Measurements from ENCODE around the gene VEPH1.

The VEPH1 gene

GRCh38 chr3:157460253-157460652, 43.0 kb downstream of the VEPH1 start:
- Histone ChIP-seq H3K4me3 (ENCODE audit: low read depth, low read length) (no peak overlapping the region), H3K27me3 (ENCODE audit: insufficient read depth, low read depth, severe bottlenecking) (no peaks in the 10 kb centered on the region), H3K27ac (no peak overlapping the region), H3K9me3 (ENCODE audit: severe bottlenecking) (no peaks in the 10 kb centered on the region), H3K36me3 (no peaks in the 10 kb centered on the region)
- TF ChIP-seq CTCF (IDR thresholded peaks at IDR 0.05; ENCODE audit: low read depth, low read length): no peak
- DNase-seq: no peak

GRCh38 chr3:157459706-157460105, 43.5 kb downstream of the VEPH1 start:
- Histone ChIP-seq H3K36me3 (no peaks in the 10 kb centered on the region), H3K27me3 (ENCODE audit: insufficient read depth, low read depth, severe bottlenecking) (no peaks in the 10 kb centered on the region), H3K9me3 (ENCODE audit: severe bottlenecking) (no peaks in the 10 kb centered on the region), H3K27ac (no peak overlapping the region), H3K4me3 (ENCODE audit: low read depth, low read length) (no peak overlapping the region)
- DNase-seq: no peak
- no peak for TF ChIP-seq CTCF (IDR thresholded peaks at IDR 0.05; ENCODE audit: low read depth, low read length)

GRCh38 chr3:157453824-157454223, 49.4 kb downstream of the VEPH1 start:
- TF ChIP-seq CTCF (IDR thresholded peaks at IDR 0.05; ENCODE audit: low read depth, low read length): no peak

GRCh38 chr3:157452097-157452496, 51.1 kb downstream of the VEPH1 start:
- no peaks in the 10 kb centered on the region for H3K9me3 ChIP-seq (ENCODE audit: severe bottlenecking)
- no peaks in the 10 kb centered on the region for H3K27me3 ChIP-seq (ENCODE audit: insufficient read depth, low read depth, severe bottlenecking)
- no peak for TF ChIP-seq CTCF (IDR thresholded peaks at IDR 0.05; ENCODE audit: low read depth, low read length)
- no peaks in the 10 kb centered on the region for H3K36me3 ChIP-seq
- no peak for DNase-seq
- no peak overlapping the region for H3K4me3 ChIP-seq (ENCODE audit: low read depth, low read length)
- H3K27ac ChIP-seq: no peak overlapping the region

More at GRCh38 chr3:157453824-157454223, 49.4 kb downstream of the VEPH1 start:
- no peak overlapping the region for H3K27ac ChIP-seq
- no peaks in the 10 kb centered on the region for H3K9me3 ChIP-seq (ENCODE audit: severe bottlenecking)
- H3K36me3 ChIP-seq: no peaks in the 10 kb centered on the region
- DNase-seq: no peak
- no peak overlapping the region for H3K4me3 ChIP-seq (ENCODE audit: low read depth, low read length)
- H3K27me3 ChIP-seq (ENCODE audit: insufficient read depth, low read depth, severe bottlenecking): no peaks in the 10 kb centered on the region

- TF ChIP-seq CTCF (IDR thresholded peaks at IDR 0.05; ENCODE audit: low read depth, low read length): peak; percentile 51; the same call in 1 of the 2 replicates
- Histone ChIP-seq H3K4me3 (ENCODE audit: low read depth, low read length) (no peak overlapping the region), H3K27ac (no peak overlapping the region), H3K27me3 (ENCODE audit: insufficient read depth, low read depth, severe bottlenecking) (no peaks in the 10 kb centered on the region), H3K9me3 (ENCODE audit: severe bottlenecking) (no peaks in the 10 kb centered on the region), H3K36me3 (no peaks in the 10 kb centered on the region)
- DNase-seq: no peak
These were observed 56.1 kb downstream of the VEPH1 start for GRCh38 chr3:157447026-157447694.

GRCh38 chr3:157445857-157446256, 57.4 kb downstream of the VEPH1 start:
- H3K4me3 ChIP-seq (ENCODE audit: low read depth, low read length): no peak overlapping the region
- TF ChIP-seq CTCF (IDR thresholded peaks at IDR 0.05; ENCODE audit: low read depth, low read length): no peak
- DNase-seq: no peak
- no peaks in the 10 kb centered on the region for H3K36me3 ChIP-seq
- no peak overlapping the region for H3K27ac ChIP-seq
- H3K27me3 ChIP-seq (ENCODE audit: insufficient read depth, low read depth, severe bottlenecking): no peaks in the 10 kb centered on the region
- no peaks in the 10 kb centered on the region for H3K9me3 ChIP-seq (ENCODE audit: severe bottlenecking)
